Mesothelial cell of epicardium (in vitro differentiated cells): ENCODE data around the gene DENND11. TPM values are rescaled to one million over a fixed set of nuclear protein-coding genes. Genes with fewer than 3 reads are reported as not detected.

Experiments
- DNase-seq, 2 experiments: peaks; one replicate each; pipeline ENCODE4 v3.0.0; 2021; ENCODE audit warnings: low spot score in 2 of 2; ENCODE audit not compliant: unreplicated experiment in 2 of 2
- H3K27ac Mint-ChIP-seq: 2 replicates; pipeline ENCODE4 v1.8.0; 2021; ENCODE audit warnings: mixed read lengths
- H3K27me3 Mint-ChIP-seq: 2 replicates; pipeline ENCODE4 v1.8.0; 2021; ENCODE audit warnings: low read depth, mixed read lengths
- H3K36me3 Mint-ChIP-seq: 2 replicates; pipeline ENCODE4 v1.8.0; 2021; ENCODE audit warnings: mixed read lengths
- H3K4me1 Mint-ChIP-seq: 2 replicates; pipeline ENCODE4 v1.8.0; 2021; ENCODE audit warnings: mixed read lengths
- H3K4me3 Mint-ChIP-seq: 2 replicates; pipeline ENCODE4 v1.8.0; 2021; ENCODE audit warnings: mild to moderate bottlenecking, moderate library complexity, mixed read lengths
- H3K9me3 Mint-ChIP-seq: 2 replicates; pipeline ENCODE4 v1.8.0; 2021; ENCODE audit warnings: mixed read lengths
- CTCF ChIP-seq: fragments of 200-600 bp; sonication (generic); IDR thresholded peaks from one replicate; pipeline ENCODE4 v1.5.0; 2021; ENCODE audit warnings: antibody characterized with exemption; ENCODE audit not compliant: unreplicated experiment
- total RNA-seq: library from RNA; stranded (reverse); gene quantifications from 3 replicates; pipeline ENCODE4 v1.2.1, GENCODE V29; 2021

Gene DENND11
- 22.4 to 22.7 TPM (median 22.7 TPM) in 3 replicates for total RNA-seq

- H3K27ac Mint-ChIP-seq: peak within 1 kb of the TSS; percentile 1
- H3K36me3 Mint-ChIP-seq: no peaks in the 10 kb centered on the region
- peaks cover 8% of the 10 kb centered on the region for H3K27me3 Mint-ChIP-seq
- H3K9me3 Mint-ChIP-seq: no peaks in the 10 kb centered on the region
- peak within 1 kb of the TSS; percentile 71 for H3K4me3 Mint-ChIP-seq
- peak; percentile 44 to 66 for DNase-seq
- TF ChIP-seq CTCF: no peak
- H3K4me1 Mint-ChIP-seq: peaks cover 16% of the 10 kb centered on the region
These were observed at the start of gene DENND11 for GRCh38 chr7:141702047-141702567. DENND11 (minus strand) TSS chr7:141702166; CDS start chr7:141702153, 13 bp downstream.

GRCh38 chr7:141748396-141748795 is 46.4 kb upstream of the DENND11 start:
- TF ChIP-seq CTCF: no peak
- Mint-ChIP-seq H3K4me1 (no peaks in the 10 kb centered on the region), H3K27me3 (no peaks in the 10 kb centered on the region), H3K36me3 (peaks cover 69% of the 10 kb centered on the region), H3K27ac (no peak overlapping the region), H3K4me3 (no peak overlapping the region), H3K9me3 (peaks cover 31% of the 10 kb centered on the region)
- no peak for DNase-seq

- peaks cover 42% of the 10 kb centered on the region for H3K36me3 Mint-ChIP-seq
- H3K4me3 Mint-ChIP-seq: no peak overlapping the region
- DNase-seq: no peak
- H3K4me1 Mint-ChIP-seq: peaks cover 11% of the 10 kb centered on the region
- no peak overlapping the region for H3K27ac Mint-ChIP-seq
- no peaks in the 10 kb centered on the region for H3K27me3 Mint-ChIP-seq
- no peaks in the 10 kb centered on the region for H3K9me3 Mint-ChIP-seq
- no peak for TF ChIP-seq CTCF
These were observed 42.2 kb upstream of the DENND11 start for GRCh38 chr7:141744131-141744530.

GRCh38 chr7:141742229-141742628 is 40.3 kb upstream of the DENND11 start:
- DNase-seq: no peak
- no peak for TF ChIP-seq CTCF
- Mint-ChIP-seq H3K27me3 (no peaks in the 10 kb centered on the region), H3K27ac (no peak overlapping the region), H3K4me3 (no peak overlapping the region), H3K9me3 (no peaks in the 10 kb centered on the region), H3K4me1 (peaks cover 24% of the 10 kb centered on the region), H3K36me3 (peaks cover 32% of the 10 kb centered on the region)

GRCh38 chr7:141739250-141739649 is 37.3 kb upstream of the DENND11 start:
- no peaks in the 10 kb centered on the region for H3K27me3 Mint-ChIP-seq
- peak overlapping the region; percentile 25 for H3K27ac Mint-ChIP-seq
- H3K36me3 Mint-ChIP-seq: peaks cover 21% of the 10 kb centered on the region
- no peaks in the 10 kb centered on the region for H3K9me3 Mint-ChIP-seq
- peak overlapping the region; percentile 97 for H3K4me3 Mint-ChIP-seq
- no peak for DNase-seq
- H3K4me1 Mint-ChIP-seq: peaks cover 27% of the 10 kb centered on the region
- no peak for TF ChIP-seq CTCF

- TF ChIP-seq CTCF: no peak
- Mint-ChIP-seq H3K36me3 (peaks cover 14% of the 10 kb centered on the region), H3K4me1 (peaks cover 27% of the 10 kb centered on the region), H3K27me3 (no peaks in the 10 kb centered on the region), H3K4me3 (peak overlapping the region; percentile 97), H3K9me3 (no peaks in the 10 kb centered on the region), H3K27ac (peak overlapping the region; percentile 99)
- no peak for DNase-seq
These were observed 36.6 kb upstream of the DENND11 start for GRCh38 chr7:141738592-141739013.
